ENCODE measurements around the gene KRTAP3-2.
A peak's percentile ranks its signal among the peaks of the same experiment; 100 is the strongest.
"Not testable (repeated sequence)": the region's sequence is repeated elsewhere in the genome, so short reads cannot be mapped to it uniquely, and the experiment has no call there.

Gene KRTAP3-2

DNA sequence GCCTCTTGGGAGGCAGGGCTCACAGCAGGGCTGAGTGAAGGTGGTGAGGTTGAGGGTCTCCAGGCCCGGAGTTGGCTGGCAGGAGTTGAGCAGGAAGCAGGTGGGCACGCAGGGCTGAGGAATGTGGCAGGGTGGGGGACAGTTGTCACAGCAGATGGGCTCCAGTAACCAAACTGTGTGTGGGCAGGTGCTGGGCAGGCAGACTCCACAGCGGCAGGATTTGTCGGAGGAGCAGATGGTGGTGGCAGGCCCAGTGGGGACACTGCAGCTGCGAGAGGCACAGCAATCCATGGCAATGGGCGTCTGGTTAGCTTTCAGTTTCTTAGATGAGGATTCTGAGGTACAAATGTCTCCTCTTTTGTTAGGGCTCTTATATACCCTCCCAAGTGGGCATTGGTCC is at the start of gene KRTAP3-2:
Gene KRTAP3-2, minus strand, starts transcription at position 344 of the 400 bp plus-strand sequence. Its CDS starts 53 bp downstream, at position 291.
- peak; percentile 16 for DNase-seq

DNA sequence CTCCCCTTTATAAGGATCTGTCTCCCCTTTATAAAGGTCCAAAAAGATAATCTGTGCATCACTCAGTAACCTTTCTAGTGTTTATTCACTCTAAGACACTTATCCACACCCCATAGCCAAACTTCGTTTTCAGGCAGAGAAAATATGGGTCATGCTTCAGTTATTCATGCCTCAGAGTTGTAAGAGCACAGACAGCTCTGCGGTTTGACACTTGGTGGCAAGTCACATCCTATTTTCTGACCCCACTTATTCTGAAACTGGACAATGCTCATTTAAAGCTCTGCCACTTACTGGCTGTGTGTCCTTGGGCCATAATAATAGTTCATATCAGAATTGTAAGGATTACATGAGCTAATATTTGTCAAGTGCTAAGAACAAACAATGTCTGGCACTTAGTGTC is 49.4 kb upstream of the KRTAP3-2 start:
- DNase-seq, result no peak

DNA sequence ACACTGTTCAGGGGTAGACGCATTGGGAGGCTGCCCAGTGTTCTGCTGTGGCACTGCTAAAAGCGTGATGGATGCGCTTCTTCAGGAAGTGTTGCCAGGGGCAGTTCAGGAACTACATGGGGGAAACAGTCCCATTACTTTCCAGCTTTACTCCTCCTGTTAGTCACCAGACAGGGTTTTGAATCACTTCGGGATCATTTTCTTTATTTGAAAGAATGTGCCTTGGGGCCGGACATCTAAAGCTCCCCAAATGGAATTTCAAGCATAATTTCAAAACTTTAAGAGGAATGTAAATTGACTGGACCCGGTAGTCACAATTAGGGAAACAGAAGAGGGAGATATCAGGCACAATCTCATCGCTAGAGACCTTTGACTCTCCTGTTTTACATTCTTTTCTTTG is 48.7 kb upstream of the KRTAP3-2 start:
- DNase-seq, result no peak

DNA sequence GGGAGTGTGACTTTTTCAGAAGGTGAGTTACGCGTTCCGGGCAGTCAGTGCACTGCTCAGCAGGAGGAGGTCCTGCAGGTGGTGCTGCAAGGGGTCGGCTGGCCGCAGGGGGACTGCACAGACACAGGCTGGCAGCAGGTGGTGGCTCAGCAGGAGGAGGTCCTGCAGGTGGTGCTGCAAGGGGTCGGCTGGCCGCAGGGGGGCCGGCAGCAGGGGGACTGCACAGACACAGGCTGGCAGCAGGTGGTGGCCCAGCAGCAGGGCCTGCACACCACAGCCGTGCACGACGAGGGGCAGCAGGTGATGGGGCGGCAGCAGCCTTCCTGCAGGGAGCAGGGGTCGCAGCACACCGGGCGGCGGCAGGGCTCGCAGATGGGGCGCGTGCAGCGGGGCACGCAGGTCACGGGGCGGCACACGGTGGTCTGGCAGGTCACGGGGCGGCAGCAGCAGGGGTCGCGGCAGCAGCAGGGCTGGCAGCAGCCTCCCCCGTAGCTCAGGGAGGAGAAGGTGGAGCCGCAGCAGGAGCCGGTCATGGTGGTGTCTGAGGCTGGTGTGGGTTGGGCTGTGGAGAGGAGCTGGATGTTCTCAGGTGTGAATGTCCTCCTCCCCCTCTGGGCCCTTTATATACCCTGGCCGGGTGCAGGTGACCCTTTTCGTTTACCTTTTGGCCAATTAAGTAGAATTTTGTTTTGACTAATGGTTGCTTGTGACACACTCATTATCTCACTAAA is 47.2 kb upstream of the KRTAP3-2 start, which contains the start of gene KRTAP2-1:
Gene KRTAP2-1, minus strand, starts transcription at position 582 of the 731 bp plus-strand sequence. Its CDS starts 49 bp downstream, at position 533.
- not testable (repeated sequence) for DNase-seq

DNA sequence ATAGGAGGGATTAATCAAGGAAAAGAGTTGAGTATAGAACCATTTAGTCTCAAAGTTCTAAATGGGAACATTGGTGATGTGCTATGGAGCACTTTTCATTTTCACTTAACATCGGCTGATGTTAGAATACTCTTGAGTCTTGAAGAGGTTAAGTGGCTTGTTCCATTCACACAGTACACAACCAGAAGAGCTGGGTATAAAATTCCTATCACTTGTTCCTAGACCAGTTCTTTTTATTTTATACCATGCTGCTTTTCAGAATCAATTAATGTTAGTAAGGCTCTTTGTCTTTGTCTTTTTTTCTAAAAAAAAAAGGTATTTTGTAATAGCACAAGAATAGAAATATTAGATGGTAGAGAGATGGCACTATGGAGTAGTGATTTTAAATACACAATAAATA is 43.2 kb upstream of the KRTAP3-2 start:
- no peak for DNase-seq

DNA sequence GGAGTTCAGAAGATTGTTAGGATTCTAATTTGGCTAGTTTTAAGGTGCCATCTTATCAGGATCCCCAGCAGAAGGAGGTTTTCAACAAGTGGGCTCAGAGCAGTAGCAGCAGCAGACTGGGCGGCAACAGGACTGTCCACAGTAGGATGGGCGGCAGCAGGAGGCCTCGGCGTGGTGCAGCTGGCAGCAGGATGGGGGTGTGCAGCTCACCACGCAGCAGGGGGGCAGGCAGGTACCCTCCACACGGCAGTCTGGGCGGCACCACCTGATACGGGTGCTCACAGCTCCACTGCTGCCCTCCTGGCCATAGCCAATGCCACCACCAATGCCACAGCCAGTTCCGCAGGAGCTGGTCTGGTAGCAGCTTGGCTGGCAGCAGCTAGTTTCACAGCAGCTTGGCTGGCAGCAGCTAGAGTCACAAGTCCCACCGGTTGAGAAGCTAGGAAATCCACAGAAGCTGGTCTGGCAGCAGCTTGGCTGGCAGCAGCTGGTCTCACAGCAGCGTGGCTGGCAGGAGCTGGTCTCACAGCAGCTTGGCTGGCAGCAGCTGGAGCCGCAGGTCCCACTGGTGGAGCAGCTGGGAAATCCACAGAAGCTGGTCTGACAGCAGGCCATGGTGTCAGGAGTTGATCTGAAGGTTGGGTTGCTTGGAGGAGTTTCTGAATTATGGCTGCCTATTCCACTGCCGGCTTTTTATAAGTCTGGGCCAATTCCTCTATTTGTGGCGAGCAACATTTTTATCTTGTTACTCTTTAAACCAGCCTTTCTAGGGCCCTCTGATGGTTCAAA is 41.3 kb upstream of the KRTAP3-2 start, which contains the start of gene KRTAP1-1:
Gene KRTAP1-1, minus strand, starts transcription at position 668 of the 789 bp plus-strand sequence. Its CDS starts 53 bp downstream, at position 615.
- DNase-seq, result peak; percentile 41

DNA sequence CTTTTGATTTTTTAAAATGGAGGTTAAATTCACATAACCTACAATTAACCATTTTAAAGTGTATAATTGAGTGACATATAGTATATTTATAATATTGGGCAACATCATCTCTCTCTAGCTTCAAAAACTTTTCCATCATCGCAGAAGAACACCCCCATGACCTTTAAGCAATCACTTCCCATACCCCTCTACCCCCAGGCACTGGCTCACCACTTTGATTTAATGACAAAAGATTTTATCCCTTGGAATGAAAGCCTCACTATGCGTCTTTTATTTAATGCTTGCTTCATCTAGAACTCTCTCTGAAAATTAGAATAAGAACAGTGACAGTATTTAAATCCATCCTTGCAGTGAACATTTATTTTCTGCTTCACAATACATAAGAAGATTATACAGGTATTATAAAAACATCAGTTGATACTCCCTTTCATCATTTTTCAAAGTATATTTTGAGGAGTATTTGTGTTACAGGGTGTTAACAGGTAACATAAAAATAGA is 38.2 kb upstream of the KRTAP3-2 start:
- no peak for DNase-seq

DNA sequence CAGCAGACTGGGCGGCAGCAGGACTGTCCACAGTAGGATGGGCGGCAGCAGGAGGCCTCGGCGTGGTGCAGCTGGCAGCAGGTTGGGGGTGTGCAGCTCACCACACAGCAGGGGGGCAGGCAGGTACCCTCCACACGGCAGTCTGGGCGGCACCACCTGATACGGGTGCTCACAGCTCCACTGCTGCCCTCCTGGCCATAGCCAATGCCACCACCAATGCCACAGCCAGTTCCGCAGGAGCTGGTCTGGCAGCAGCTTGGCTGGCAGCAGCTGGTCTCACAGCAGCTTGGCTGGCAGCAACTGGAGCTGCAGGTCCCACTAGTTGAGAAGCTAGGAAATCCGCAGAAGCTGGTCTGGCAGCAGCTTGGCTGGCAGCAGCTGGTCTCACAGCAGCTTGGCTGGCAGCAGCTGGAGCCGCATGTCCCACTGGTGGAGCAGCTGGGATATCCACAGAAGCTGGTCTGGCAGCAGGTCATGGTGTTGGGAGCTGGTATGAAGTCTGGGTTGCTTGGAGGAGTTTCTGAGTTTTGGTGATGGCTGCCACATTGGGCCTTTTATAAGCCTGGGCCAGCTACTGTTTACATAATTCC is 34.7 kb upstream of the KRTAP3-2 start, which contains the start of gene KRTAP1-3:
Gene KRTAP1-3, minus strand, starts transcription at position 529 of the 590 bp plus-strand sequence. Its CDS starts 53 bp downstream, at position 476.
- peak; percentile 34 for DNase-seq

DNA sequence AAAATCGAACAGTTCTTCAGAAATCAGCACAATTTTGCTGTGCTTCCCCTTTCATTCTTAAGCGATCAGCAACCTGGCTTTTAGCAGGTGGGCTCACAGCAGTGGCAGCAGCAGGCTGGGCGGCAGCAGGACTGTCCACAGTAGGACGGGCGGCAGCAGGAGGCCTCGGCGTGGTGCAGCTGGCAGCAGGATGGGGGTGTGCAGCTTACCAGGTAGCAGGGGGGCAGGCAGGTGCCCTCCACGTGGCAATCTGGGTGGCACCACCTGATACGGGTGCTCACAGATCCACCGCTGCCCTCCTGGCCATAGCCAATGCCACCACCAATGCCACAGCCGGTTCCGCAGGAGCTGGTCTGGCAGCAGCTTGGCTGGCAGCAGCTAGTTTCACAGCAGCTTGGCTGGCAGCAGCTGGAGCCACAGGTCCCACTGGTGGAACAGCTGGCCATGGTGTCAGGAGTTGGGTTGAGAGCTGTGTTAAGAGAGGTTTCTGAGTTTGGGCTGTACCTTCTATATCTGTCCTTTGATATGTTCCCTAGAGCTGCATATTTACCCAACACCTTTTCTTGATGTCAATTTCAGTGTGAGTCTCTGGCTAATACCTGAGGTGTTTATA is 30.0 kb upstream of the KRTAP3-2 start, which contains the start of gene KRTAP1-4:
Gene KRTAP1-4, minus strand, starts transcription at position 563 of the 613 bp plus-strand sequence. Its CDS starts 117 bp downstream, at position 446.
- peak; percentile 14 for DNase-seq

DNA sequence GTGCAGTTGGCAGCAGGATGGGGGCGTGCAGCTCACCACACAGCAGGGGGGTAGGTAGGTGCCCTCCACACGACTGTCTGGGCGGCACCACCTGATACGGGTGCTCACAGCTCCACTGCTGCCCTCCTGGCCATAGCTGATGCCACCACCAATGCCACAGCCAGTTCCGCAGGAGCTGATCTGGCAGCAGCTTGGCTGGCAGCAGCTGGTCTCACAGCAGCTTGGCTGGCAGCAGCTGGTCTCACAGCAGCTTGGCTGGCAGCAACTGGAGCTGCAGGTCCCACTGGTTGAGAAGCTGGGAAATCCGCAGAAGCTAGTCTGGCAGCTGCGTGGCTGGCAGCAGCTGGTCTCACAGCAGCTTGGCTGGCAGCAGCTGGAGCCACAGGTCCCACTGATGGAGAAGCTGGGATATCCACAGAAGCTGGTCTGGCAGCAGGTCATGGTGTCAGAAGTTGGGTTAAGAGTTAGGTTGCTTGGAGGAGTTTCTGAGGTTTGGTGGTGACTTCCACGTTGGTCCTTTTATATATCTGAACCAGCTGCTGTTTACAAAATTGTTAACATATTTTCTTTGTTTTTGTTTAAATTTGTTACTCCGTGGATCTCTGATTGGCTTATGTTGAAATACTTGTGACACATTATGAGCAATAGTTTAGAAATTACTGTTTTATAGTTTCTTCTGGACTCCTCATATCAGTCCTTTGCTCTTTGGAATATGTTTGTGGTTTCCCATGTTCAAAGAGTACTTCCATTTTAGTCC is 27.2 kb upstream of the KRTAP3-2 start, which contains the start of gene KRTAP1-5:
Gene KRTAP1-5, minus strand, starts transcription at position 494 of the 757 bp plus-strand sequence. Its CDS starts 53 bp downstream, at position 441.
- DNase-seq, result no peak

DNA sequence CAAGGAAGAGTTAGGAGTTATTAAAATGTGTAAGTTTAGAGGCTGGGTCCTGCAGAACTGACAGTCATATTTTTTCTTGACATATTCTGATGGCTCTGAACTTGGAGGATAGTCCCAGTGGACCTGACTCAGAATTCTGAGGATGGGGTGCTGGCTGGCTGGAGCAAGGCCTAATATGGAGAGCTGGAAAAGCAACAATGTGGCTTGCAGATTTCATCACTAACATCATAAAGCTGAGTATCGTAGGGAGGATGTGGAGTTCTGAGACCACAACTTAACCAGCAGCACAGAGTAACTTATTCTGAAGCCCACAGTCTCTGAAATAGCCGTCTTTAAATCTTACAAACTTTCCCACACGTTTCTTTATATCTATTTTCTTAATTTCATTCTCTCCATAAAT is 25.0 kb upstream of the KRTAP3-2 start:
- no peak for DNase-seq

DNA sequence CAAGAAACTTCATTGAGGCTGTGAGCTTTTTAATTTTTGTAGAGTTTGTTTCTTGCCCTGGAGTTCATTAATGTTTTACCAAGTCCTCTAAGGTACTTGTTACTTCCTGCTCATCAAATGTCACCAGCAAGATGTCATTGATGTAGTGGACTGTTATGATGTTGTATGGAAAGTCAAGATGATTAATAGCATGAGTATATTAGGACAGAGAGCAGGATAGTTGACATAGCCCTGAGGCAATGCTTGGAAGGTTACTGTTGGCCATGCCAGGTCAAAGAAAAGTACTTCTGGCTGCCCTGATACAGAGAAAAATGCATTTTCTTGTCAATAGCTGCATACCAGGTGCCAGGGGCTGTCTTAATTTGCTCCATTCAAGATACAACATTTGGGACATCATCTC is 20.6 kb upstream of the KRTAP3-2 start:
- no peak for DNase-seq

DNA sequence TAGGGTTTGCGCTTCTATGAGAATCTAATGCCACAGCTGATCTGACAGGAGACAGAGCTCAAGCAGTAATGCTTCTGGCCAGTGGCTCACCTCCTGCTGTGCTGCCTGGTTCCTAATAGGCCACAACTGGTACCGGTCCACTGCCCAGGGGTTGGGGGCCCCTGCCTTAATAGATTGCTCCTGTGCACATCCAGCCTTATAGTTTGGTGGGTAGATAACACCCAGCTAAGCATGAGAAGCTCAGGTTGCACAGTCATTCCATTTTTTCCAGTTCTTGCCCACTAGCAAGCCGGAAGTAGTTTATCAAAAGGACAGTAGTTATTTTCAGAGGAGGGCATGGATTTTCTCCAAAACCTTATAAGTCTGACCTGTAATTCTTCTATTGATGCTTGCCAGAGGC is 19.7 kb upstream of the KRTAP3-2 start:
- DNase-seq, result no peak

DNA sequence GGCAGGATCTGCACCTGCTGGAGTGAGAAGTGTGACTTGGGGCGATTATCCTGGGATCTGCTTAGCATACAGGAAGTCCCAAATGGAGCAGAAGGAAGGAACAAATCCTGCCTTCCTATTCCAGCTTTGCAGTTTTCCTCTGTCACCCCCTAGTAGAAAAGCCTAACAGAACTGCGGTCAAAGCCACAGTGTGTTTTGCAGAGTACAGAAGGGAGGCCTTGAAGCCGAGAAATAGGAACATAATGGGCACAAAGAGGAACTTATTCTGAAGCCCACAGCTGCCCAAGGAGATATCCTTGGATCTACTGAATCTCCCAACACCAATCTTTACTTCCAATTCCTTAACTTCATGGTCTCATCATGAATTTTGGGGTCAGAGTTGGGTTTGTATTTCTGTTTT is 18.8 kb upstream of the KRTAP3-2 start:
- DNase-seq, result no peak

DNA sequence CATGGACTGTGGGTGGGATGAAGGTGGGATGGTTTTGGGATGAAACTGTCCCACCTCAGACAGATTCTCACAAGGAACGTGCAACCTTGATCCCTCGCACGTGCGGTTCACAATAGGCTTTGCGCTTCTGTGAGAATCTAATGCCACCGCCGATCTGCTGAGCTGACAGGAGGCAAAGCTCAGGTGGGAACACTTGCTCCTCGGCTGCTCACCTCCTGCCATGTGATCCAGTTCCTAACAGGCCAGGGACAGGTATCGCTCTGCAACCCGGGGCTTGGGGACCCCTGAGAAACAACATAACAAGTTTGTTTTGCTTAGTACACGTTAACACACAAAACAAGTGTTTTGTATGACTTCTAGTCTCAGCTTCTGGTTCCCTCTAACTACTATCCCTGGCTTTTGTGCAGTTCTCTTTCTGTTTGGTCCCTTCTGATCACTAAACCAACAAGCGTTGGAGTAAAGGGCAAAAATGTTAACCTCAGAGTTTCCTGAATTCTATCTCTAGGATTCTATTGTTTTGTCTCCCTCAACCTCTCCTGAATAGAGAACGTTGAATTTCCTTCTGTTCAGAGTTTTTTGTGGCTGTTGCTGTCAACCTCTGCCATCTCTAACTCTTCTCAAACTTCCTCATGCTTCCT is 17.0 kb upstream of the KRTAP3-2 start:
- no peak for DNase-seq

DNA sequence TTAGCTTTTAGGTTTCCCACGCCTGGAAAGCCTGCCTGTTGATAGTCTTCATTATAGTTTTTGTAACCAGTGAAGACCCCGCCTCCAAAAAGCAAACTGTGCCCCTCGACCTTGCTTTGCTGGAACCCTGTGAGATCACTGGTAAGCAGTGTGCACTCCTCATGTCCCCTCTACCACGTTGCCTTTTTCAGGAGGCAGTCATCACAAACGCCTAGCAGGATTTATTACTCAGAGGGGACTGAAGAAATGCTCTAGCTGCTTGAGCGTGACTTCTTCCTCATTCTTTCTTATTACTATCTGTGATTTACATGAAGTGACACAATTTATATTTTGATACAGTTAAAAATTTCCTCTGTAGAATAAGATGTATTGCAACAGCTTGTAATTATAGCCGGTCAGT is 15.7 kb upstream of the KRTAP3-2 start:
- no peak for DNase-seq

DNA sequence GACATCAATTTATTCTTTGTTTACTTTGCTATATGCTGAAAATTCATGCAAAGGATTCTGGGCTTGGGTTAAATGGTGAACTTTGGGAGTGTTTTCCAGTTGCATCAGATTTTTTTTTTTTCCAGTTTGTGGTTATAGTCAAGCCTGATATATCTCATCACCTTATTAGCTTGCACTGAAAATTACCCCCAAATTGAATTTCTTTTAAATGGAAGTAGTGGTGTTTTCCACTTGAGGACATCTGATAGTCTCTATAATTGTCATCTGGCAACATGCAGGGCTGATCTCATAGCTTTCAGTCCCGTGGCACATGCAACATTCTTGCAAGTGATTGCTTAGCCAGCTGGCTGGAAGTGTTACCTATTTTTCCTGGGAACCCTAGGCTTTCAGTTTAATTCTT is 13.9 kb upstream of the KRTAP3-2 start:
- DNase-seq, result peak; percentile 62

DNA sequence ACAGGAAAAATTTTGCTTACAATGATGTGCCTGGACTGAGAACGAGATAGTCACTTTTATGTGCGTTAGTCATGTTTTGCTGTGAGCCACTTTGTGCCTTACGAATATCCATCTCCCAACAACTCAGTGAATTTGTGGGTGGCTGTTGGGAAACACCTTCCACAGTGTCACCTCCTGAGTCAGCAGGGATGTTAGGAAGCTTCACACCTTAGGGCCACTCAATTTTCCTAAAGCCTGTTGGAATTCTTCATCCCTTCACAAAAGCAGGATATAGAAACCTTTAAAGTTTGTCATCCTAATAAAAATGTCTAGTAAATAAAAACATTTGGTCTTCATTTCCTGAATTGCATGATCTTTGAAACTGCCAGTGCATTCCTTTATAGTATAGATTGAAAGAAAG is 13.5 kb upstream of the KRTAP3-2 start:
- DNase-seq, result no peak

DNA sequence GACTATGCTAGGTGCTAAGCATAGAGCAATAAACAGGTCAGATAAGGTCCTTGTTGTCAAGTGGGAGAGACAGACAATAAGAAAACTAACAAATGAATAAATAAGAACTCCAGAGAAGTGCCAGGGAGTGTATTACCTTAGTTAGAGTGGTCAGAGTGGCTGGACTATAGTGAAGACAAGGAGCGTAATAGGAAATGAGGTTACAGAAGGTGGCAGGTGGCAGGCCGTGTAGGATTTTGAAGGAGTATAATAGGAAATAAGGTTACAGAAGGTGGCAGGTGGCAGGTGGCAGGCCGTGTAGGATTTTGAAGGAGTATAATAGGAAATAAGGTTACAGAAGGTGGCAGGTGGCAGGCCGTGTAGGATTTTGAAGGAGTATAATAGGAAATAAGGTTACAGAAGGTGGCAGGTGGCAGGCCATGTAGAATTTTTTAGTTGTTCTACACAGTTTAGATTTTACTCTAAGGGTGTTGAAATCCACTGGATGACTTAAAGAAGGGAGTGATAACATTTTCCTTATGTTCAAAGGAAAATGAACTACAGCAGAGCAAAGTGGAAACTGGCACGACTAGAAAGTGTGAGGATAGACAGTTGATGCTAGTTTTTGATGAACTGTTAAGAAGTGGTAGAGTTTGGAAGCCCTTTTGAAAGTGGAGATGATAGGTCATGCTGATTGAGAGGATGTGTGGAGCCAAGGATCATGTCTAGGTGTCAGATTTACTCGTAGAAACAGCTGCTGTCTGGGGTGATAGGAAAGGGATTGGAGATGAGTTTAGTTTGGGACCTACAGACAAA is 12.8 kb upstream of the KRTAP3-2 start:
- DNase-seq, result no peak

DNA sequence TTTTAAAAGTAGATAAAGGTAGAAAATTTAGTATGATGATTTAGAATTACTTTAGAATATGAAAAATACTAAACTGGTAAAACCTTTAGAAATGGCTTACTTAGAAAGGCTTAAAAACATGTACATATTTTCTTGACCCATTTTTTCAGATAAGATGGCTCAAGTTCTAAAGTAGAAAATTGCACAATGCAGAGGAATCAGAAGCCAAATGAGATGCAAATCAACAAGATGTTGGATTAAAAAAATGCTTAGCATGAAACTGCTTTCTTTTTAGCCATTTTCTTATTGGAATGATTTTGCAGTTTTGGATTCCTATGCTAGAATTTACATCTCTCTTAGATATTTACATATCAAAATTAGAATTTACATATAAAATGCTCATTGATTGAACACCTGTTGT is 10.7 kb upstream of the KRTAP3-2 start:
- no peak for DNase-seq

Data from NCI-H1105 (cell line).